Eye (tissue), 1 donor: ENCODE results near the gene FAP.

ENCODE experiments used
- DNase-seq: peaks from one replicate; pipeline ENCODE4 v3.0.0-alpha.2; 2015

The FAP gene

GRCh38 chr2:162243294-162243693 is at the start of gene FAP:
Gene FAP (minus strand): TSS chr2:162243445. CDS start chr2:162243327, 118 bp downstream.
- peak; percentile 82 for DNase-seq

- no peak for DNase-seq
Measured at GRCh38 chr2:162291748-162292147, 48.5 kb upstream of the FAP start.

GRCh38 chr2:162282765-162283425 is 39.6 kb upstream of the FAP start:
- no peak for DNase-seq

DNA sequence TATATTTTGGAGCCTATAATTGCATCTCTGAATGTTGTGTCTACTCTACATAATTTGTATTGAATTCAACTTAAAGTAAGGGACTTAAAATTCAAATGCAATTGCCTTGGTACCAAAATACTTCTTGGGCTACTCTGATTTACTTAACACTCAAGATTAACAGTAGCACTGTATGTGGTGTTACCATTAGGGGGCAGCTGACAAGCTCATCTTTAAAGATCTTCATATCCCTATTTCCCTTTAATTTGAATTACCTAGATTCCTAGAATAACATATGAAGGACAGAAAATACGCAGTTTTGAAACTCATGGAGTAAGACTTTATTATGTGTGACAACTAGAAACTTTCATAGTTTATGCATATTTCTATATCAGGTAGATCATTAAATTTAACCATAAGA is 37.4 kb upstream of the FAP start:
- DNase-seq: no peak

DNA sequence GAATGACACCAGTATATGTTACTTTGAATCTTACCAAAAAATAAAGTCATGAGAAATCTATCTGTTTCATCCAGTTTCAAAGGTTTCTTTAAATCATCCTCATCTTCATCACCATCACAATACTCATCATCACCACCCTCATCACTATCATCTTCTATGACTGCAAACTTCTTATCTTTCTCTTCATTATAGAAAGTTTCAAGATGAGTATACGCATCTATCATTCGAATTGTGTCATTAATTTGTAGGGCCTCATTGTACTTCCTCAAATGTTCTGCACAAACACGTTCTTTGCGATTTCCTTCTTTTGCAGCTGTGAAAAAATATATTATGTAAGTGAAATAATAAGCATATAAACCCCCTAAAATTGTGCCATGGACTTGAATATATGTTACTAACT is 34.1 kb upstream of the FAP start:
- DNase-seq: no peak

DNA sequence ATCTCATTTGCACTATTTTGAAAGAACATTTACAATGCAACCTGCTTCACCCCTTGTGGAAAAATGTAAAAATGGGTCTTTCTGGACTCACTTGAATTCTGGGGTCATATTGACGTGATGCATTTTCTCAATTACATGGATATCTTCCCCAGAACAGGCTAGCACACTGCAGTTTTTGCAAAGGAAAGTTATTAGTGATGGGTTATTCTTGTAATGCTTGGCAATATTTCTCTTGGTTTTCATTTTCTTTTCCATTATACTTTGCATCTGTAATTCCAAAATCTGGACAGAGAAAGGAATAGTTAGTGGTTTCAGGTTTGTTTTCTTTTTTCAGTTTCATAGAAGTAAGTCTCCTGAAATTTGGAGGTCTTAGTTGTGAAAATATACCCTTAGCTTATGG is 24.8 kb upstream of the FAP start:
- no peak for DNase-seq

DNA sequence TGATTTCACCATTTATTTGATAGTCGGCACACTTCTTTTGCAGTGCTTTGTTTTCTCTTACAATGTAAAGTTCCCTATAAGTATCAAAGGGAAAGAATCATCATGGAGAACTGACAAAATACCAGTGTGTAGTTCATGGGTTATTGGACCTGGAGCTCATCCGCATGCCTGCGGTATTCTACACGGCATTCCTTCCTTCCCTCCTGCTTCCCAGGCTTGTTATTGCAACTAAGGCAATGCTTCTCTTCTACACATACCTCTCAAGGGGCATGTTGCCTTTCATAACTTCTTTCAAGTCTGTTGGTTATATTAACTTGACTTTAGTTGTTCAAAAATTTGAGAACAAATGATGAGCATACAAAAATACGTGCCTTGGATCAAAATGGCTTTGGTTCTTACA is 24.3 kb upstream of the FAP start:
- no peak for DNase-seq

DNA sequence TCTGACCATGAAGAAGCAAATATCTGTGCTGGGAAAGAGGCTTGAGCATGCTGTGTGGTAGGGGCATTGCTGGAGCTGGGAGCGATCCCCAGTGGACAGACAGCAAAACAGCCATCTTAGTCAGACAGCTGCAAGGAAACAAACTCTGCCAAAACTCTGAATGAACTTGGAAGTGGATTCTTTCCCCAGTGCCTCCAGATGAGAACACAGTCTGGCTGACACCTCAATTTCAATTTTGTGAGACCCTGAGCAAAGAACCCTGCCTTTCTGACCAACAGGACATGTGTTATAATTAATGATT is 23.2 kb upstream of the FAP start:
- no peak for DNase-seq

DNA sequence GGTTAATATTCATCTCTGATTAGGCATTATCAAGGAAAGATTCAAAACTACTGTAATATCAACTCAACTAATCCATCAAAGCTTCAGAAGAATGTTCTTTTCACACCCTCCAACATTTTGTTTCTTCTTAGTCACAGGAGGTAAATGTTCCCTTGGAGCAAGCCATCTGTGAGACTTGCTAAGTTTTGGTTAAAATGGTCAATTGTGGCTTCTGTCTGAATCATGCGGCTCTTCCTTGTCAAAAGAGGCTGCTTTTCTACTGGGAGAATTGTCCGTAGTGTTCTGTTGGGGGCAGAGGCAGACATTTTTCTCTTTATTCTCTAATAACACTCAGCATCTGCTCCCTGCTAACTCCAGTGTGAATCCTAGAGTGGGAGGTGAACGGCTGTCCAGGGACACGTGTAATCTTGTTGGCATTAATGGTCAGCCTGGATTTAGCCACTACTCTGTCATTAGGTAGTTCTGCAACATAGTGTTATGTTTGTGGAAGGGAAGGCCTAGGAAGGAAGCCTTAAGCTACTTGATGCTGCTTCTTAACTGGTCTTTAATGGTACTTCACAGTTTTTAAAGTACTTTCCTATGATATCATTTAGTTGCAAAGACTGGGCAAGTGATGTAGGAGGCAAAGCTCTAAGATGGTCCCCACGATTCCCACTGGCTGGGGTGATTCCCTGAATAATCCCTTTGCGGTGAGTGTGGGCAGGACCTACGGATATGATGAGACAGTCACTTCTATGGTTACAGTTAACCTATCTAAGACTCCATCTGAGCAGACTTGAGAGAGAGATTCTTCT is 22.6 kb upstream of the FAP start:
- no peak for DNase-seq

DNA sequence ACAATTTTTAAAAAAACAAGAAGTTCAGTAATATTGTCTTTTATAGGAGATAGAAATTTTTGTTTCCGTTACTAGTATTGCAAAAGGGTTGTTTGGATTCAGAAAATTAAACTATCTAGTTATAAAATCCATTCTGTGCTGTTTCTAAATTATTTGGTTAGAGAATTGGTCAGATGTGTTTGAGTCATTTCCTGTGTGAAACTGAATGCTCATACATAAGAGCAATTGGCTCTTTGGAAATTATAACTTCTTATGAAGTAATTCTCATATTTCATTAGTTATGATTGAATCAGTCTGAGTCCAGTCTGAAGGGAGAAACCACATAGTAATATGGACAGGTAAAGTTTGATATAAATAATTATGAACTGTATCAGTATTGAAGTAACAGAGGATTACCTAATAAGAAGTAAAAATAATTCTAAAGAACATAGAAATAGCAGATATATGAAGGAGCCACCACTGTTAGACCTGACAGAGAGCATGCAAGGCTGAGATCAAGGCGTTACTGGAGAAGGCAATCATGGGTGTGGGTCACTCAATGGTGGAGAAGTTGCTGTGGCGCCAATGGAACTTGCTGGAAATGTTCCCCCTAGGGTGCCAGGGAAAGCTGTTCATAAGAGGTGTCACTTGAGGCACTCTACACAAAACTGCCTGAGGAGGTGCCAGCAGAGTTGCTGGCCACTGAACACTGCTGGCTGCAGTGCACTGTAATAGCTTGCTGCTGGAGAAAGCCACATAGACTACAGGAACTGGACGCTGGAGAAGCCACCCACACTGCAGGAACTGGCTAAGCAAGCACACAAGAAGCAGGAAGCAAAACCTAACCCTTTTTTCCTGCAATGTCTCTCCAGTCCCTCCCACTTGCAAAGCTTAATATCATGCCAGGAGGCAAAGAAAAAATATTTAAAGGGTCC is 18.0 kb upstream of the FAP start:
- no peak for DNase-seq

GRCh38 chr2:162258686-162259085 is 15.4 kb upstream of the FAP start:
- no peak for DNase-seq

- DNase-seq: no peak
Measured at GRCh38 chr2:162258169-162258568, 14.9 kb upstream of the FAP start.

- DNase-seq: no peak
Measured at GRCh38 chr2:162257425-162257824, 14.2 kb upstream of the FAP start.

GRCh38 chr2:162256591-162256991 is 13.3 kb upstream of the FAP start:
- no peak for DNase-seq

- no peak for DNase-seq
Measured at GRCh38 chr2:162254236-162254871, 11.1 kb upstream of the FAP start.

- no peak for DNase-seq
Measured at GRCh38 chr2:162253435-162253834, 10.2 kb upstream of the FAP start.

GRCh38 chr2:162252153-162252552 is 8.9 kb upstream of the FAP start:
- no peak for DNase-seq

GRCh38 chr2:162245781-162246180 is 2.5 kb upstream of the FAP start:
- DNase-seq: no peak

GRCh38 chr2:162245061-162245460 is 1.8 kb upstream of the FAP start:
- no peak for DNase-seq

- no peak for DNase-seq
Measured at GRCh38 chr2:162244541-162245031, 1.3 kb upstream of the FAP start.

DNA sequence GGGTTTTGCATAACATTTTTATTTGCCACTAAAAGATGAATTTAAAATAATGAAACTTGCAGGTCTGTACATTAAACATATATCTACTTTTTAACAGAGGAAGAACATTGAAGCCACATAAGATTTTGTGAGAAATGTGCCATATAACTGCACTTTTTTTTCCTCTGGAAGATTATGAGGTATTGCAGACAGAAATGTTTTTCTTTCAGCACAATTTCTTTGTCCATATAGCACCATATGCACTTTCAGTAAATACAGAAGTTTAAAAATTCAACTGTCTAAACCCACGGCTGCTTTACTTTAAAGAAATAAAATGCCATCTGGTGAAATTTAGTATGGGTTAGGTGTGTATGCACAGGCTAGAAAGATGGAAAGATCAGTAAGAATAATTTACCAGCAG is 470 bp upstream of the FAP start:
- no peak for DNase-seq

GRCh38 chr2:162242586-162243280 is 512 bp downstream of the FAP start:
- DNase-seq: peak; percentile 61
